Loucy (cell line): ENCODE data around the gene CACNA2D4.

Source experiments
- H2AFZ ChIP-seq: fragments of 200-600 bp; sonication (generic); 2 replicates; pipeline ENCODE4 v1.6.0; 2016; ENCODE audit warnings: antibody characterized with exemption, mild to moderate bottlenecking, low read length, moderate library complexity
- H3F3A ChIP-seq: fragments of 200-600 bp; 2 replicates; pipeline ENCODE4 v1.6.0; 2016; ENCODE audit warnings: antibody characterized with exemption, low read depth, mild to moderate bottlenecking
- H3K27me3 ChIP-seq: fragments of 200-600 bp; sonication (generic); 2 replicates; pipeline ENCODE4 v1.6.1; 2014; ENCODE audit warnings: low read length, mild to moderate bottlenecking; ENCODE audit not compliant: insufficient read depth, poor library complexity, severe bottlenecking
- H3K36me3 ChIP-seq: fragments of 200-600 bp; sonication (generic); 2 replicates; pipeline ENCODE4 v1.6.1; 2016; ENCODE audit warnings: low read length; ENCODE audit not compliant: insufficient read depth
- H3K4me1 ChIP-seq: fragments of 200-600 bp; sonication (generic); 2 replicates; pipeline ENCODE4 v1.5.1; 2014; ENCODE audit warnings: low read length, mild to moderate bottlenecking; ENCODE audit not compliant: insufficient read depth, poor library complexity, severe bottlenecking
- H3K4me2 ChIP-seq: fragments of 200-600 bp; sonication (generic); 2 replicates; pipeline ENCODE4 v1.6.0; 2014; ENCODE audit warnings: antibody characterized with exemption, low read length, low read depth, mild to moderate bottlenecking; ENCODE audit not compliant: poor library complexity, severe bottlenecking
- H3K4me3 ChIP-seq: fragments of 200-600 bp; sonication (generic); 2 replicates; pipeline ENCODE4 v1.5.1; 2014; ENCODE audit warnings: low read length, mild to moderate bottlenecking, mixed read lengths; ENCODE audit not compliant: poor library complexity, severe bottlenecking
- H3K79me2 ChIP-seq: fragments of 200-600 bp; sonication (generic); 2 replicates; pipeline ENCODE4 v1.6.1; 2014; ENCODE audit warnings: low read length; ENCODE audit not compliant: insufficient read depth
- H3K9ac ChIP-seq: fragments of 200-600 bp; sonication (generic); 2 replicates; pipeline ENCODE4 v1.6.0; 2014; ENCODE audit warnings: mild to moderate bottlenecking, low read depth, low read length, moderate library complexity; ENCODE audit not compliant: poor library complexity, severe bottlenecking
- H3K9me2 ChIP-seq: fragments of 200-600 bp; sonication (generic); replicated peaks from 2 replicates; pipeline ENCODE4 v1.6.1; 2016; ENCODE audit warnings: low read depth, low read length, mixed read lengths
- H3K9me3 ChIP-seq: fragments of 200-600 bp; sonication (generic); 2 replicates; pipeline ENCODE4 v1.6.1; 2014; ENCODE audit warnings: mild to moderate bottlenecking, antibody characterized with exemption, low read length, low read depth; ENCODE audit not compliant: insufficient read depth
- H4K20me1 ChIP-seq: fragments of 200-600 bp; sonication (generic); 2 replicates; pipeline ENCODE4 v1.6.0; 2014; ENCODE audit warnings: antibody characterized with exemption, low read length, mild to moderate bottlenecking; ENCODE audit not compliant: insufficient read depth, poor library complexity, severe bottlenecking
- CTCF ChIP-seq: fragments of 200-600 bp; sonication (generic); conservative IDR thresholded peaks from 2 replicates; pipeline ENCODE4 v1.5.1; 2014; ENCODE audit warnings: mild to moderate bottlenecking, antibody characterized with exemption, low read length
- EZH2phosphoT487 ChIP-seq: fragments of 200-600 bp; IDR thresholded peaks from 2 replicates; pipeline ENCODE4 v1.6.1; 2018; ENCODE audit warnings: antibody characterized with exemption, mild to moderate bottlenecking, moderate library complexity, borderline replicate concordance

Gene CACNA2D4

GRCh38 chr12:1857086-1857485, 61.4 kb downstream of the CACNA2D4 start:
- H4K20me1 ChIP-seq: no peaks in the 10 kb centered on the region
- no peaks in the 10 kb centered on the region for H3K36me3 ChIP-seq
- H3K9me2 ChIP-seq: no peaks in the 10 kb centered on the region
- H3K9me3 ChIP-seq: peaks cover 23% of the 10 kb centered on the region; the same call in 1 of the 2 replicates
- H3K4me1 ChIP-seq: peaks cover 10% of the 10 kb centered on the region
- H3K27me3 ChIP-seq: peaks cover 7% of the 10 kb centered on the region
- no peak overlapping the region for H2AFZ ChIP-seq
- no peaks in the 10 kb centered on the region for H3K79me2 ChIP-seq
- TF ChIP-seq CTCF (no peak), EZH2phosphoT487 (no peak)
- no peak overlapping the region for H3K4me2 ChIP-seq
- H3K9ac ChIP-seq: no peak overlapping the region
- no peaks in the 10 kb centered on the region for H3F3A ChIP-seq
- no peak overlapping the region for H3K4me3 ChIP-seq

GRCh38 chr12:1855241-1855640, 63.2 kb downstream of the CACNA2D4 start:
- Histone ChIP-seq H3K36me3 (no peaks in the 10 kb centered on the region), H3K4me1 (peaks cover 22% of the 10 kb centered on the region), H2AFZ (no peak overlapping the region), H3K9me2 (no peaks in the 10 kb centered on the region), H4K20me1 (no peaks in the 10 kb centered on the region), H3K27me3 (peaks cover 7% of the 10 kb centered on the region), H3K9ac (no peak overlapping the region), H3K4me2 (no peak overlapping the region), H3K4me3 (no peak overlapping the region), H3K79me2 (no peaks in the 10 kb centered on the region), H3F3A (no peaks in the 10 kb centered on the region), H3K9me3 (peaks cover 23% of the 10 kb centered on the region; the same call in 1 of the 2 replicates)
- no peak for TF ChIP-seq EZH2phosphoT487
- no peak for TF ChIP-seq CTCF

GRCh38 chr12:1853716-1854115, 64.7 kb downstream of the CACNA2D4 start:
- Histone ChIP-seq H3K9me2 (no peaks in the 10 kb centered on the region), H4K20me1 (no peaks in the 10 kb centered on the region), H3K79me2 (no peaks in the 10 kb centered on the region), H2AFZ (no peak overlapping the region), H3F3A (no peaks in the 10 kb centered on the region), H3K4me2 (no peak overlapping the region), H3K4me3 (no peak overlapping the region), H3K9ac (no peak overlapping the region), H3K9me3 (peaks cover 23% of the 10 kb centered on the region; the same call in 1 of the 2 replicates), H3K4me1 (peaks cover 22% of the 10 kb centered on the region), H3K36me3 (no peaks in the 10 kb centered on the region), H3K27me3 (peaks cover 7% of the 10 kb centered on the region)
- TF ChIP-seq EZH2phosphoT487: no peak
- no peak for TF ChIP-seq CTCF
